HepG2 (cell line): Measurements from ENCODE around the gene TOP3B. TPM values are rescaled to one million over a fixed set of nuclear protein-coding genes. Genes with fewer than 3 reads are reported as not detected.

Source experiments
- ARID2 ChIP-seq: sonication (generic); formaldehyde crosslinking; IDR thresholded peaks from 2 replicates; pipeline ENCODE4 v1.8.1; 2022; ENCODE audit warnings: mild to moderate bottlenecking, missing genetic modification reagents, borderline replicate concordance
- FOXC1 ChIP-seq: sonication (generic); formaldehyde crosslinking; IDR thresholded peaks from 2 replicates; pipeline ENCODE4 v1.8.0; 2022; ENCODE audit warnings: mild to moderate bottlenecking, missing genetic modification reagents, borderline replicate concordance
- HDAC2 ChIP-seq: sonication (generic); formaldehyde crosslinking; IDR thresholded peaks from 2 replicates; pipeline ENCODE4 v1.4.0; 2020; ENCODE audit warnings: missing genetic modification reagents
- HNRNPH1 ChIP-seq: fragments of 200-400 bp; formaldehyde crosslinking; optimal IDR thresholded peaks from 2 replicates; pipeline ENCODE3; 2017; ENCODE audit warnings: mild to moderate bottlenecking, low read depth, low read length
- KLF12 ChIP-seq: sonication (generic); formaldehyde crosslinking; IDR thresholded peaks from 2 replicates; pipeline ENCODE4 v1.4.0; 2020; ENCODE audit warnings: missing genetic modification reagents, borderline replicate concordance
- NFE2L2 ChIP-seq: fragments of 150-350 bp; IDR thresholded peaks from 2 replicates; pipeline ENCODE4 v1.6.1; 2014; ENCODE audit warnings: low read length
- TCF12 ChIP-seq, 2 experiments: fragments of 450-650 bp in 1 of 2; sonication (generic) in 1 of 2; formaldehyde crosslinking in 1 of 2; IDR thresholded peaks; 2 replicates each; pipeline versions ENCODE4 v1.6.1 to v1.8.0; 2017 to 2022; ENCODE audit warnings: antibody characterized with exemption in 1 of 2, mild to moderate bottlenecking in 1 of 2, missing genetic modification reagents in 1 of 2, moderate library complexity in 1 of 2
- ZFP82 ChIP-seq: sonication (generic); formaldehyde crosslinking; IDR thresholded peaks from 2 replicates; pipeline ENCODE4 v1.5.1; 2020; ENCODE audit warnings: mild to moderate bottlenecking, missing genetic modification reagents, borderline replicate concordance
- ZMYM3 ChIP-seq: sonication (generic); formaldehyde crosslinking; IDR thresholded peaks from 2 replicates; pipeline ENCODE4 v1.5.1; 2020; ENCODE audit warnings: mild to moderate bottlenecking, missing genetic modification reagents
- ZNF337 ChIP-seq: sonication (generic); formaldehyde crosslinking; IDR thresholded peaks from 2 replicates; pipeline ENCODE4 v1.5.1; 2020; ENCODE audit warnings: missing genetic modification reagents, low read depth, mild to moderate bottlenecking, borderline replicate concordance
- ZNF530 ChIP-seq: sonication (generic); formaldehyde crosslinking; IDR thresholded peaks from 2 replicates; pipeline ENCODE4 v1.5.0; 2020; ENCODE audit warnings: low read depth, mild to moderate bottlenecking, missing genetic modification reagents
- ZNF816 ChIP-seq: sonication (generic); formaldehyde crosslinking; IDR thresholded peaks from 2 replicates; pipeline ENCODE4 v1.8.0; 2022; ENCODE audit warnings: missing genetic modification reagents, mild to moderate bottlenecking, borderline replicate concordance
- polyA plus RNA-seq, 8 experiments: library from polyadenylated mRNA; depleted of rRNA in 3 of 8; stranded (reverse) in 7 of 8; unstranded in 1 of 8; fragments of >200 nt; fragmentation: Illumina TruSeq in 4 of 8; extraction: Trizol in 4 of 8; gene quantifications; 2 replicates each; pipeline versions ENCODE4 v1.2.1 to v1.2.3, GENCODE V29; 2011 to 2016; ENCODE audit warnings: low read depth in 4 of 8, missing spikeins in 1 of 8, mixed read lengths in 1 of 8; ENCODE audit not compliant: insufficient read depth in 1 of 8
- total RNA-seq, 5 experiments: library from RNA; depleted of rRNA; stranded (reverse); fragments of >200 nt; fragmentation: Illumina TruSeq; extraction: Trizol; gene quantifications; 2 replicates each; pipeline ENCODE4 v1.2.3, GENCODE V29; 2016; ENCODE audit warnings: low read depth in 1 of 5
- TF ChIP-seq, protein P1 (sequence below): sonication (generic); formaldehyde crosslinking; IDR thresholded peaks from 2 replicates; pipeline ENCODE4 v1.4.0; 2020; ENCODE audit warnings: missing genetic modification reagents
- TF ChIP-seq, protein P2 (sequence below): sonication (generic); formaldehyde crosslinking; IDR thresholded peaks from 2 replicates; pipeline ENCODE4 v1.4.0; 2020; ENCODE audit warnings: missing genetic modification reagents
- TF ChIP-seq, protein P3 (sequence below): sonication (generic); formaldehyde crosslinking; IDR thresholded peaks from 2 replicates; pipeline ENCODE4 v1.5.0; 2020; ENCODE audit warnings: missing genetic modification reagents
- TF ChIP-seq, protein P4 (sequence below): sonication (generic); formaldehyde crosslinking; IDR thresholded peaks from 2 replicates; pipeline ENCODE4 v1.5.1; 2020; ENCODE audit warnings: missing genetic modification reagents, mild to moderate bottlenecking, borderline replicate concordance
- TF ChIP-seq, protein P5 (sequence below): sonication (generic); formaldehyde crosslinking; IDR thresholded peaks from 2 replicates; pipeline ENCODE4 v1.4.0; 2020; ENCODE audit warnings: mild to moderate bottlenecking, missing genetic modification reagents

TOP3B gene
- total and polyA plus RNA-seq, 2 of the 13 experiments (the other 11 are each of a cell fraction or from before 2014, with no cell fraction given): 28.5 to 29.7 TPM

DNA sequence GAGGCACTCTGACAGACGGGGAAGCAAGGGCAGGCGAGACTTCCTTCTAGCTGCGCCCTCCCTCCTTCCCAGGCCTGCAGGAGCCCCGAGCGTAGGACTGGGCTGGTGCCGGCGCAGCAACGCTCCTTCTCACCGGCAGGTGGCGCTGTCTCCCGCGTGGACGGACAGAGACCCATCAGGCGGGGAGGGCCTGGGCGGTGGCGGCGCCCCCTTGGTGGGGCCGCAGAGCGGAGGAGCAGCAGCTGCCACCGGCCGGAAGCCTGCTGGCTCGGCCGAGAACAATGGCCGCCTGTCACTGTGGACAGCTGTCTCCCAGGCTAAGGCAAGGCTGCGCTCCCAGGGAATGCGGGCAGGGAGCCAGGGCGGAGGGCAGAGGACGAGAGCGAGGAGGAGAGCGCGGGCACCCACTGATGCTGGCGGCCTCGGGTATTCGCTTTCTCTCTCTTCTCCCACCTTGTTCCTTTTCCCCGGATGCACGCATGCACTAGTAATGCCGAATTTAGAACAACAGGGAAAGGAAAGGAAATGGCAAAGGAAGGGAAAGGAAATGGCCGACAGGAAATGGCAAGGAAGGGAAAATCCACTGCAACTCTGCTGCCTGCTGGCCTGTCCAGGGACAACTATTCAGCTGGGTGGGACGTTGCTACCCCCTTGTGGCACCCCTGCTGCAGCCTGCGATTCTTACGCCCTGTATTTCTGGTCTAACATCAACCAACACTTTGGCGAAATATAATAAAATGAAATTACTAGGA lies 44.3 kb downstream of the TOP3B start (continued):
- TF ChIP-seq, protein P1, sequence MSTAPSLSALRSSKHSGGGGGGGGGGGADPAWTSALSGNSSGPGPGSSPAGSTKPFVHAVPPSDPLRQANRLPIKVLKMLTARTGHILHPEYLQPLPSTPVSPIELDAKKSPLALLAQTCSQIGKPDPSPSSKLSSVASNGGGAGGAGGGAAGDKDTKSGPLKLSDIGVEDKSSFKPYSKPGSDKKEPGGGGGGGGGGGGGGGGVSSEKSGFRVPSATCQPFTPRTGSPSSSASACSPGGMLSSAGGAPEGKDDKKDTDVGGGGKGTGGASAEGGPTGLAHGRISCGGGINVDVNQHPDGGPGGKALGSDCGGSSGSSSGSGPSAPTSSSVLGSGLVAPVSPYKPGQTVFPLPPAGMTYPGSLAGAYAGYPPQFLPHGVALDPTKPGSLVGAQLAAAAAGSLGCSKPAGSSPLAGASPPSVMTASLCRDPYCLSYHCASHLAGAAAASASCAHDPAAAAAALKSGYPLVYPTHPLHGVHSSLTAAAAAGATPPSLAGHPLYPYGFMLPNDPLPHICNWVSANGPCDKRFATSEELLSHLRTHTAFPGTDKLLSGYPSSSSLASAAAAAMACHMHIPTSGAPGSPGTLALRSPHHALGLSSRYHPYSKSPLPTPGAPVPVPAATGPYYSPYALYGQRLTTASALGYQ (CRISPR knock-in tag): no peak
- TF ChIP-seq, protein P2, sequence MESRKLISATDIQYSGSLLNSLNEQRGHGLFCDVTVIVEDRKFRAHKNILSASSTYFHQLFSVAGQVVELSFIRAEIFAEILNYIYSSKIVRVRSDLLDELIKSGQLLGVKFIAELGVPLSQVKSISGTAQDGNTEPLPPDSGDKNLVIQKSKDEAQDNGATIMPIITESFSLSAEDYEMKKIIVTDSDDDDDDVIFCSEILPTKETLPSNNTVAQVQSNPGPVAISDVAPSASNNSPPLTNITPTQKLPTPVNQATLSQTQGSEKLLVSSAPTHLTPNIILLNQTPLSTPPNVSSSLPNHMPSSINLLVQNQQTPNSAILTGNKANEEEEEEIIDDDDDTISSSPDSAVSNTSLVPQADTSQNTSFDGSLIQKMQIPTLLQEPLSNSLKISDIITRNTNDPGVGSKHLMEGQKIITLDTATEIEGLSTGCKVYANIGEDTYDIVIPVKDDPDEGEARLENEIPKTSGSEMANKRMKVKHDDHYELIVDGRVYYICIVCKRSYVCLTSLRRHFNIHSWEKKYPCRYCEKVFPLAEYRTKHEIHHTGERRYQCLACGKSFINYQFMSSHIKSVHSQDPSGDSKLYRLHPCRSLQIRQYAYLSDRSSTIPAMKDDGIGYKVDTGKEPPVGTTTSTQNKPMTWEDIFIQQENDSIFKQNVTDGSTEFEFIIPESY: 0 out of 2 replicates have a peak, but pooled peaks have one; percentile 39
- peak; percentile 60; the same call in 1 of the 2 replicates for TF ChIP-seq HDAC2
- peak; percentile 71; the same call in 1 of the 2 replicates for TF ChIP-seq KLF12 (CRISPR knock-in tag)
- TF ChIP-seq ZNF337 (CRISPR knock-in tag): no peak
- no peak for TF ChIP-seq ZFP82 (CRISPR knock-in tag)
- no peak for TF ChIP-seq ZNF816 (CRISPR knock-in tag)
- TF ChIP-seq, protein P3, sequence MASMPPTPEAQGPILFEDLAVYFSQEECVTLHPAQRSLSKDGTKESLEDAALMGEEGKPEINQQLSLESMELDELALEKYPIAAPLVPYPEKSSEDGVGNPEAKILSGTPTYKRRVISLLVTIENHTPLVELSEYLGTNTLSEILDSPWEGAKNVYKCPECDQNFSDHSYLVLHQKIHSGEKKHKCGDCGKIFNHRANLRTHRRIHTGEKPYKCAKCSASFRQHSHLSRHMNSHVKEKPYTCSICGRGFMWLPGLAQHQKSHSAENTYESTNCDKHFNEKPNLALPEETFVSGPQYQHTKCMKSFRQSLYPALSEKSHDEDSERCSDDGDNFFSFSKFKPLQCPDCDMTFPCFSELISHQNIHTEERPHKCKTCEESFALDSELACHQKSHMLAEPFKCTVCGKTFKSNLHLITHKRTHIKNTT (CRISPR knock-in tag): no peak
- TF ChIP-seq ZMYM3 (CRISPR knock-in tag): no peak
- TF ChIP-seq ZNF530 (CRISPR knock-in tag): no peak
- no peak for TF ChIP-seq TCF12 (IDR thresholded peaks at IDR 0.05)
- TF ChIP-seq TCF12 (CRISPR knock-in tag; IDR thresholded peaks at IDR 0.05): no peak
- TF ChIP-seq, protein P4, sequence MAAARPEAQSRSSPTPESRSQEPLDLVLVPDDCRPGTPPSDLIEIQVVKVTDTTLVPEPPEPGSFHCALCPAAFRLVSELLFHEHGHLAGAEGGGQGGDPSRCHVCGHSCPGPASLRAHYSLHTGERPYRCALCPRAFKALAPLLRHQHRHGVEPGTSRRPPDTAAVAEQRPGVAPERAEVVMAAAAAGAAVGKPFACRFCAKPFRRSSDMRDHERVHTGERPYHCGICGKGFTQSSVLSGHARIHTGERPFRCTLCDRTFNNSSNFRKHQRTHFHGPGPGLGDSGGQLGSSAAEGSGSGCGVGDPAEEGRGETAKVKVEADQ (CRISPR knock-in tag): peak; percentile 70; the same call in 1 of the 2 replicates
- TF ChIP-seq FOXC1 (CRISPR knock-in tag): peak; percentile 69
- TF ChIP-seq ARID2 (CRISPR knock-in tag): no peak; the same call in 1 of the 2 replicates
- TF ChIP-seq NFE2L2: no peak
- TF ChIP-seq HNRNPH1: peak; percentile 29
- TF ChIP-seq, protein P5, sequence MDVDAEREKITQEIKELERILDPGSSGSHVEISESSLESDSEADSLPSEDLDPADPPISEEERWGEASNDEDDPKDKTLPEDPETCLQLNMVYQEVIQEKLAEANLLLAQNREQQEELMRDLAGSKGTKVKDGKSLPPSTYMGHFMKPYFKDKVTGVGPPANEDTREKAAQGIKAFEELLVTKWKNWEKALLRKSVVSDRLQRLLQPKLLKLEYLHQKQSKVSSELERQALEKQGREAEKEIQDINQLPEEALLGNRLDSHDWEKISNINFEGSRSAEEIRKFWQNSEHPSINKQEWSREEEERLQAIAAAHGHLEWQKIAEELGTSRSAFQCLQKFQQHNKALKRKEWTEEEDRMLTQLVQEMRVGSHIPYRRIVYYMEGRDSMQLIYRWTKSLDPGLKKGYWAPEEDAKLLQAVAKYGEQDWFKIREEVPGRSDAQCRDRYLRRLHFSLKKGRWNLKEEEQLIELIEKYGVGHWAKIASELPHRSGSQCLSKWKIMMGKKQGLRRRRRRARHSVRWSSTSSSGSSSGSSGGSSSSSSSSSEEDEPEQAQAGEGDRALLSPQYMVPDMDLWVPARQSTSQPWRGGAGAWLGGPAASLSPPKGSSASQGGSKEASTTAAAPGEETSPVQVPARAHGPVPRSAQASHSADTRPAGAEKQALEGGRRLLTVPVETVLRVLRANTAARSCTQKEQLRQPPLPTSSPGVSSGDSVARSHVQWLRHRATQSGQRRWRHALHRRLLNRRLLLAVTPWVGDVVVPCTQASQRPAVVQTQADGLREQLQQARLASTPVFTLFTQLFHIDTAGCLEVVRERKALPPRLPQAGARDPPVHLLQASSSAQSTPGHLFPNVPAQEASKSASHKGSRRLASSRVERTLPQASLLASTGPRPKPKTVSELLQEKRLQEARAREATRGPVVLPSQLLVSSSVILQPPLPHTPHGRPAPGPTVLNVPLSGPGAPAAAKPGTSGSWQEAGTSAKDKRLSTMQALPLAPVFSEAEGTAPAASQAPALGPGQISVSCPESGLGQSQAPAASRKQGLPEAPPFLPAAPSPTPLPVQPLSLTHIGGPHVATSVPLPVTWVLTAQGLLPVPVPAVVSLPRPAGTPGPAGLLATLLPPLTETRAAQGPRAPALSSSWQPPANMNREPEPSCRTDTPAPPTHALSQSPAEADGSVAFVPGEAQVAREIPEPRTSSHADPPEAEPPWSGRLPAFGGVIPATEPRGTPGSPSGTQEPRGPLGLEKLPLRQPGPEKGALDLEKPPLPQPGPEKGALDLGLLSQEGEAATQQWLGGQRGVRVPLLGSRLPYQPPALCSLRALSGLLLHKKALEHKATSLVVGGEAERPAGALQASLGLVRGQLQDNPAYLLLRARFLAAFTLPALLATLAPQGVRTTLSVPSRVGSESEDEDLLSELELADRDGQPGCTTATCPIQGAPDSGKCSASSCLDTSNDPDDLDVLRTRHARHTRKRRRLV (CRISPR knock-in tag): peak; percentile 85; the same call in 1 of the 2 replicates
